Aortic smooth muscle cell (primary cell): Measurements from ENCODE around the gene OTUB1. TPM values are rescaled to one million over a fixed set of nuclear protein-coding genes. Genes with fewer than 3 reads are reported as not detected.

Source experiments
- total RNA-seq: library from RNA; depleted of rRNA; stranded (reverse); fragments of >200 nt; gene quantifications from 2 replicates; pipeline ENCODE4 v1.2.3, GENCODE V29; 2014

The OTUB1 gene, protein sequence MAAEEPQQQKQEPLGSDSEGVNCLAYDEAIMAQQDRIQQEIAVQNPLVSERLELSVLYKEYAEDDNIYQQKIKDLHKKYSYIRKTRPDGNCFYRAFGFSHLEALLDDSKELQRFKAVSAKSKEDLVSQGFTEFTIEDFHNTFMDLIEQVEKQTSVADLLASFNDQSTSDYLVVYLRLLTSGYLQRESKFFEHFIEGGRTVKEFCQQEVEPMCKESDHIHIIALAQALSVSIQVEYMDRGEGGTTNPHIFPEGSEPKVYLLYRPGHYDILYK
- total RNA-seq = 37.6 and 40.8 TPM in 2 replicates

DNA sequence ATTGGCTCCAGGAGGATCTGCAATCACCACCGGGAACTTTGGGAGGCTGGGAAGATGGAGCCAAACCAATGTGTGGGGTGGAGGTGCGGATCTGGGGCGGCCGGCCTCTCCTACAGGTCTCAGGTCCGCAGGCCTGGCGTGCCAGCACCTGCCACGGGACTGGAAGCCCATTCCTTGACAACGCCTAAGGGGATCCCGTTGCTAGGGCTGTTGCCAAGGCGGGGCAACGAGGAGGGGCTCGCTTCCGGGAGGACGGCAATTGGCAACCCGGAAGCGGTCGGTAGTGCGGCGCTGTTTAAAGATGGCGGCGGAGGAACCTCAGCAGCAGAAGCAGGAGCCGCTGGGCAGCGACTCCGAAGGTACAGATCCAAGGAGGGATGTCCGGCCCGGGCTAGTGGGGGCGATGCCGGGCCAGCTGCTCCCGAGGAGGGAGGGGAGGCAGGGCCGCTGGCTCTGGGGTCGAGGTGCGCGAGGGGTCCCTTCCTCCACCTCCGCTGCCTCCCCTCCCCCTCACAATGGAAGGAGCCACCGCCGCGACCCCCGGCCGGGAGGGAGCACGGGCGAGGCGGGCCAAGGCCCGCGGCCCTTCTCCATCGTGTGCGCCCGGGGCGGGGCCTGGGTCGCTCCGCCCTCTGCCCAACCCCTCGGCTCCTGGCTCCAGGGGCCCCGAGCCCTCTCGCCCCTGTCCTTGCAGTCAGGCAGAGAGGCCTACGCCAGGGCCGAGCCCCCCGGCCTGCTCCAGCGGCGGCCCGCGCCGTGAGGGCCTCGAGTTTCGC lies at the start of gene OTUB1:
Gene OTUB1 (plus strand): TSS at position 283 of the 776 bp plus-strand sequence. CDS start 19 bp downstream, at position 302.

DNA sequence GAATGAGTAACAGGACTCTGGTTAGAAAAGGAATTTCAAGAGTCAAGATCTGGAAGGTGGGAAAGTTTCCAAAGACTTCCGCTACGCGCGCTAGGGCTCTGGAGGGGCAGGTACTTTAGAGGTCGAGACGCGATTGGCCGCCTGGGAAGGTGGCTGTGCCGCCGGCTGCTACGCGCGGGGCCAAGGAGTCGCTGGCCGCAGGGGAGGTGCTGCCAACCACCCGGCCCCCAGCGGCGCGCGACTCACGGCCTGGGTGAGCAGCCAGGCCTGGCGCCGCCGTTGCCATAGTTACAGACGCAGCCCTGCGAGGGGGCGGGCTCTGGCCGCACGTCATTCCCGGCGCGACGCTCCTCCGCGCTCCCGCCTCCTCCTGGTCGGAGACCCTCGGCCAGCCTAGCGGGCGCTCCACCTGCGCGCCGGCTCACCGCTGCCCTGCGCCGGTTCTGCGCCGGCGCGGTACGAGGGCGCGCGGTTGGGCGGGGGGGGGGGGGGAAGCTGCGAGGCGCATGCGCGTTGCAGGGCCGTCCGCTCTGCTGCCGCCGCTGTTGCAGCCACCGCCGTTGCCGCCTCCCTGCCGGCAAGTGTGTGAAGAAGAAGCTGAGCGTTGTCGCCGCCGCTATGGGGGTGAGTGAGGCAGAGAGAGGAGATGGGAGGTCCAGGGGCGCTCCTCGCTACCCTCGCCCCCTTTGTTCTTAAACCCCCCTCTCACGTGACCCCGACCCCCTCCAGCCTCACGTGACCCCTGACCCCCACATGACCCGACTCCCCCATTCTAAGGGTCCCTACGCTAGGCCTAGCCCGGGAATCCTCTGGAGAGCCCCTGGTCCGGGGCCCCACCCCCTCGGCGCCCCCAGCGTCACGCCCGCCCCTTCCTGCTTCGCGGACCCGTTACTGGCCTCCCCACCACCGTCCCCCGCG lies 47.5 kb upstream of the OTUB1 start, which contains the start of gene NAA40:
Gene NAA40 (plus strand): TSS at position 524 of the 918 bp plus-strand sequence. CDS start 95 bp downstream, at position 619.

DNA sequence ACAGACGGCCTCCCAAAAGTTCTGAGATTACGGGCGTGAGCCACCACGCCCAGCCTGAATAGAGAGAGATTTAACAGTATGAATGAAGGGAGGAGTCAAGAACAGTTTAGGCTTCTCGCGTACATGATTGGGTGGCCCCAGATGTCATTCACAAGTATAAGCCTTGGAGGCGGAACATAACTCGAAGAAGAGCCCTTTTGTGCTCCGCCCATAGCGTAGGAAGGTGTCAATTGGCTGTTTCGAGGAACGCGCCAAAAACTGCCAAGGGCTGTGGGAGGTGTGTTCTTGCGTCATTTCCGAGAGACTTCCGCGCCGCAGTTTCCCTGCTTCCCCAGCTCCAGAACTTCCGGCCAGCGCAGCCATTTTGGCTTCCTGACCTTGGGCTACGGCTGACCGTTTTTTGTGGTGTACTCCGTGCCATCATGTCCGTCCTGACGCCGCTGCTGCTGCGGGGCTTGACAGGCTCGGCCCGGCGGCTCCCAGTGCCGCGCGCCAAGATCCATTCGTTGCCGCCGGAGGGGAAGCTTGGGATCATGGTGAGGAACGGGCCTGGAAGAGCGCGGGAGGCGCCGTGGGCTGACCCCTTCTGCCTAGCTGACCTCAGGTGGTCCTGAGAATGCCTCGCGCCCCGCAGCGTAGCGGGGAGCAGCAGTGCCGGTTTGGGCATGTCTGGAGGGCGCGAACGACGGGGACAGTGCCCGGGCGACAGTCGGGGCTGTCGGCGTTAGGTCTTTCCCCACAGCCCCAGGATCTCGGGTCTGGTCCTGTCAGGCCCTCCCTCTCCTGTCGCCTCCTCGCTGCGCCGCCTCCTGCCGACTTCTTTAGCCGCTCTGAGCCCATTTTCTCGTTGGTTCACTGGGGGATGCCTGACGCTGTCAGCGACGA lies 11.7 kb upstream of the OTUB1 start, which contains the start of gene COX8A:
Gene COX8A (plus strand): TSS at position 362 of the 885 bp plus-strand sequence. CDS start 61 bp downstream, at position 423.

DNA sequence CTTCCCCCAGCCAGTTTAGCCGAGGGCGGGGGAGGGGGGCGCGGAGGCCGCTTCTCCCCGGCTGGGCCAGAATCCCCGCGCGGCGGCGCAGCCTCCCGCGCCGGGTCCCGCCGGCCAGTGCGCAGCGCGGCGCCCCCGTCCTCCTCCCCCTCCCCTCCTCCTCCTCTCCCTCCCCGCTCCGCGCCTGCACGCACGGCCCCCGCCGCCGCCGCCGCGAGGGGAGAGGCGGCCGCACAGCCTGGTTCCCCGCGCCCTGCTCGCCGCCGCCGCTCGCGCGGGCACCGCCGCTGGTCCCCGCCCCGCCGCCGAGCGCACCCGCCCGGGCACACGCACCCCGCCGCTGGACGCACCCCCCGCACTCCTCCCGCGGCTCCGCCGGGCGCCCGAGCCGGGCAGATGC lies 49.3 kb downstream of the OTUB1 start, which contains the start of gene FLRT1:
Gene FLRT1 (plus strand): TSS at position 356 of the 400 bp plus-strand sequence. CDS start 80,337 bp downstream, outside the sequence.

Other genes starting within 250 kb of the OTUB1 start
- gene ZFTA, start 217.7 kb upstream of the OTUB1 start, total RNA-seq = 12.4 and 14.0 TPM in 2 replicates
- 8.2 and 9.4 TPM in 2 replicates for gene SPINDOC, start 173.0 kb upstream of the OTUB1 start, total RNA-seq
- 6.6 and 8.0 TPM in 2 replicates for gene MARK2, start 147.3 kb upstream of the OTUB1 start, total RNA-seq
- gene RCOR2, start 69.3 kb upstream of the OTUB1 start, total RNA-seq = 1.1 and 2.0 TPM in 2 replicates
- 8.6 and 9.7 TPM in 2 replicates for gene NAA40, start 47.4 kb upstream of the OTUB1 start, total RNA-seq
- 467 and 521 TPM in 2 replicates for gene COX8A, start 11.8 kb upstream of the OTUB1 start, total RNA-seq
- under 0.01 TPM in 1 of 2 replicates, not detected in the other for gene FLRT1, start 49.5 kb downstream of the OTUB1 start, total RNA-seq
- gene MACROD1, start 179.7 kb downstream of the OTUB1 start, total RNA-seq = 15.5 and 19.3 TPM in 2 replicates
- gene STIP1, start 199.7 kb downstream of the OTUB1 start, total RNA-seq = 98.2 and 140 TPM in 2 replicates
- 50.9 and 96.3 TPM in 2 replicates for gene FERMT3, start 220.3 kb downstream of the OTUB1 start, total RNA-seq
- gene TRPT1, start 239.7 kb downstream of the OTUB1 start, total RNA-seq = 32.1 and 36.1 TPM in 2 replicates
- gene NUDT22, start 239.8 kb downstream of the OTUB1 start, total RNA-seq = 51.7 and 61.8 TPM in 2 replicates
- gene DNAJC4, start 244.1 kb downstream of the OTUB1 start, total RNA-seq = 9.0 and 10.4 TPM in 2 replicates
- 24.6 and 39.0 TPM in 2 replicates for gene VEGFB, start 248.1 kb downstream of the OTUB1 start, total RNA-seq